Heart left ventricle (tissue), 16 donors: ENCODE measurements around the gene DCAF8. TPM values are rescaled to one million over a fixed set of nuclear protein-coding genes. Genes with fewer than 3 reads are reported as not detected.

Experiments used
- ATAC-seq, 4 donors: fragments of 200-7000 bp; cut with Tn5 transposase; one replicate each; pipeline ENCODE4 v1.9.1; 2020 to 2022; ENCODE audit warnings: moderate library complexity in 4 of 4, mild to moderate bottlenecking in 3 of 4, moderate number of reproducible peaks in 1 of 4
- DNase-seq, 5 donors: peaks; one replicate each; pipeline ENCODE4 v3.0.0-alpha.2; 2020
- H3K27ac ChIP-seq, 12 donors: fragments of 200-600 bp; sonication (generic) in 4 of 12; one replicate each; pipeline versions ENCODE4 v1.5.0 to v1.8.0; 2016 to 2022; ENCODE audit warnings: mild to moderate bottlenecking in 2 of 12
- H3K27me3 ChIP-seq, 9 donors: fragments of 200-600 bp; sonication (generic) in 2 of 9; one replicate each; pipeline versions ENCODE4 v1.5.1 to v1.8.0; 2016 to 2022; ENCODE audit warnings: mild to moderate bottlenecking in 3 of 9
- H3K36me3 ChIP-seq, 9 donors: fragments of 200-600 bp; sonication (generic) in 2 of 9; one replicate each; pipeline versions ENCODE4 v1.5.0 to v1.8.0; 2018 to 2022; ENCODE audit warnings: mild to moderate bottlenecking in 2 of 9
- H3K4me1 ChIP-seq, 12 donors: fragments of 200-600 bp; sonication (generic) in 4 of 12; one replicate each; pipeline versions ENCODE4 v1.5.0 to v1.8.0; 2016 to 2022; ENCODE audit warnings: mild to moderate bottlenecking in 3 of 12
- H3K4me3 ChIP-seq, 12 donors: fragments of 200-600 bp; sonication (generic) in 4 of 12; one replicate each; pipeline versions ENCODE4 v1.5.0 to v1.8.0; 2017 to 2022; ENCODE audit warnings: mild to moderate bottlenecking in 9 of 12, moderate library complexity in 4 of 12
- H3K9me3 ChIP-seq, 12 donors: fragments of 200-600 bp; sonication (generic) in 4 of 12; one replicate each; pipeline versions ENCODE4 v1.5.0 to v1.8.0; 2016 to 2022; ENCODE audit warnings: mild to moderate bottlenecking in 1 of 12
- CTCF ChIP-seq, 12 donors: fragments of 200-600 bp; sonication (generic) in 4 of 12; IDR thresholded peaks; one replicate each; pipeline versions ENCODE4 v1.5.0 to v1.8.0; 2018 to 2022; ENCODE audit warnings: antibody characterized with exemption in 12 of 12, mild to moderate bottlenecking in 5 of 12
- POLR2A ChIP-seq, 2 donors: fragments of 450-650 bp; IDR thresholded peaks; one replicate each; pipeline ENCODE4 v1.6.1; 2017; ENCODE audit warnings: antibody characterized with exemption in 2 of 2, mild to moderate bottlenecking in 2 of 2, moderate library complexity in 2 of 2
- WGBS, 4 donors: extraction: QIAGEN DNeasy Blood & Tissue Kit in 2 of 4; methylation state at CpG; one replicate each; pipeline versions ENCODE4 v1.1.5 to v1.1.7; 2013 to 2018; 5-methylcytosine and 5-hydroxymethylcytosine counted together
- intact Hi-C, 10 donors: fragments of 100-400 bp; cut with DNase I; formaldehyde crosslinking; loops; one replicate each; pipeline versions ENCODE4 v1.11.1 to v1.14.2; 2022
- long read RNA-seq, 3 donors: library from polyadenylated mRNA; unstranded; transcript quantifications; one replicate each; pipeline ENCODE4 v2.0.0, GENCODE V29; 2020 to 2021
- polyA plus RNA-seq, 2 donors: library from polyadenylated mRNA; stranded (reverse); fragments of 200-250 nt; gene quantifications; one replicate each; pipeline ENCODE4 v1.2.3, GENCODE V29; 2013
- total RNA-seq, 9 donors: library from RNA; depleted of rRNA in 2 of 9; stranded (reverse); fragments of >200 nt in 2 of 9; fragmentation: NEBNext Ultra II Directional in 3 of 9; extraction: Animal tissue kit (Norgen Biotek cat#: 25700) in 3 of 9; gene quantifications; one replicate each; pipeline versions ENCODE4 v1.1.0 to v1.2.4, GENCODE V29; 2016 to 2023
- donor health status: ischemic (EF 13 %, LVEDD 7.1; RV severe dilation, severe dysfunction).
- donor health status: healthy with polysubstance abuse.
- donor health status: DM: no; HTN: yes; CAD: no.
- donor health status: DM: no; HTN: no; CAD: no.
- donor health status: ischemic (EF 25% LVEDD 6.9; RV normal size, moderate dysfunction).
- donor health status: ischemic (EF 25% LVEDD 5.7; RV mildly dilated, moderate dysfunction).
- donor health status: healthy.
- donor health status: DM: yes; HTN: yes; CAD: no.
- donor health status: ischemic (EF 35%, LVEDD 5.7; RV mildly dilated, moderate dysfunction).
- donor health status: nonischemic (EF 11% LVEDD 7.7; RV severe dilation, severe dysfunction).
- donor health status: DM: yes; HTN: yes; CAD: no.
- donor health status: PGD.
- donor health status: ischemic (EF 29% LVEDD 5.4; RV normal size, mild dysfunction).
- donor health status: nonischemic (EF 23%, LVEDD 6.1; RV moderate dilation, normal function).

Gene DCAF8
- total RNA-seq, result 100 to 1,000 TPM; 111 to 161 (median 131) TPM
- polyA plus RNA-seq, result 10 to 100 TPM; 78.4 to 96.9 TPM
- long read RNA-seq, donor 1, full-length matches to known transcripts, result 116 of 305 reads
- long read RNA-seq, donor 1, partial matches to known transcripts, result 62 of 305 reads
- long read RNA-seq, donor 1, other reads (novel, unspliced or antisense), result 127 of 305 reads
- long read RNA-seq, donor 2, full-length matches to known transcripts, result 151 of 524 reads
- long read RNA-seq, donor 2, partial matches to known transcripts, result 155 of 524 reads
- long read RNA-seq, donor 2, other reads (novel, unspliced or antisense), result 218 of 524 reads
- long read RNA-seq, donor 3, full-length matches to known transcripts, result 71 of 180 reads
- long read RNA-seq, donor 3, partial matches to known transcripts, result 28 of 180 reads
- long read RNA-seq, donor 3, other reads (novel, unspliced or antisense), result 81 of 180 reads

GRCh38 chr1:160261893-160262794 lies at the start of gene DCAF8:
Gene DCAF8 (minus strand): TSS chr1:160262549. CDS start chr1:160244008, 18,541 bp downstream.
- WGBS, 4 donors, result 0% methylated on average over 53 to 67 of the region's 67 CpGs
- Histone ChIP-seq H3K9me3 (no peaks in the 10 kb centered on the region), H3K27me3 (no peaks in the 10 kb centered on the region), H3K4me3 (peak within 1 kb of the TSS; percentile 70 to 97 (median 86)), H3K27ac (peak within 1 kb of the TSS; percentile 87 to 99 (median 97)), H3K36me3 (peaks cover 0 to 11% (median 0%) of the 10 kb centered on the region in 9 donors), H3K4me1 (peaks cover 0 to 50% (median 37%) of the 10 kb centered on the region in 12 donors)
- DNase-seq (peak; percentile 98 to 99 (median 99)), ATAC-seq (peak; percentile 97 to 99 (median 98))
- TF ChIP-seq POLR2A (IDR thresholded peaks at IDR 0.05), result peak; percentile 50 to 94
- TF ChIP-seq CTCF (IDR thresholded peaks at IDR 0.05), result no peak
- intact Hi-C loops, result loop anchor here in 2 of 10 donors (2.0 kb wide), 1 partner anchor 23 kb away; the partner anchor contains the start of gene PEX19 (in 2 of the 2)

GRCh38 chr1:160309571-160309970 lies 47.2 kb upstream of the DCAF8 start:
- 37 to 58% (median 50%) methylated on average over 1 of the region's 1 CpG for WGBS, 4 donors
- intact Hi-C loops, result no loop called here
- Histone ChIP-seq H3K4me3 (no peak overlapping the region), H3K36me3 (peaks cover 0 to 100% (median 100%) of the 10 kb centered on the region in 9 donors), H3K9me3 (no peaks in the 10 kb centered on the region), H3K4me1 (no peaks in the 10 kb centered on the region), H3K27me3 (no peaks in the 10 kb centered on the region), H3K27ac (no peak overlapping the region)
- ATAC-seq, result no peak
- no peak for TF ChIP-seq CTCF (IDR thresholded peaks at IDR 0.05)
- no peak for TF ChIP-seq POLR2A (IDR thresholded peaks at IDR 0.05)
- DNase-seq, result no peak

GRCh38 chr1:160309185-160309557 lies 46.8 kb upstream of the DCAF8 start:
- no peak for DNase-seq
- intact Hi-C loops, result no loop called here

More at GRCh38 chr1:160309185-160309557, 46.8 kb upstream of the DCAF8 start:
- Histone ChIP-seq H3K9me3 (no peaks in the 10 kb centered on the region), H3K4me3 (no peak overlapping the region), H3K27ac (no peak overlapping the region), H3K36me3 (peaks cover 0 to 100% (median 100%) of the 10 kb centered on the region in 9 donors), H3K27me3 (no peaks in the 10 kb centered on the region), H3K4me1 (no peaks in the 10 kb centered on the region)
- ATAC-seq, result no peak
- no peak for TF ChIP-seq CTCF (IDR thresholded peaks at IDR 0.05)
